Gastroesophageal sphincter (tissue), 4 donors: ENCODE measurements around the gene PLCB4. TPM values are rescaled to one million over a fixed set of nuclear protein-coding genes. Genes with fewer than 3 reads are reported as not detected.

Experiments
- ATAC-seq: fragments of 150-250 bp; one replicate; pipeline ENCODE4 v1.9.1; 2016; ENCODE audit warnings: mild to moderate bottlenecking, moderate library complexity
- H3K27ac ChIP-seq, 4 donors: fragments of 200-600 bp; sonication (generic) in 3 of 4; 1 replicate in 3 of 4; 2 replicates in 1 of 4; pipeline ENCODE4 v1.5.1; 2016 to 2019
- H3K27me3 ChIP-seq: fragments of 200-600 bp; sonication (generic); one replicate; pipeline ENCODE4 v1.5.1; 2019
- H3K36me3 ChIP-seq, 2 donors: fragments of 200-600 bp; sonication (generic); one replicate each; pipeline ENCODE4 v1.5.1; 2019; ENCODE audit warnings: control low read depth in 1 of 2
- H3K4me1 ChIP-seq, 3 donors: fragments of 200-600 bp; sonication (generic); 1 replicate in 2 of 3; 2 replicates in 1 of 3; pipeline ENCODE4 v1.5.1; 2016 to 2019; ENCODE audit warnings: control low read depth in 2 of 3
- H3K4me3 ChIP-seq, 2 donors: fragments of 200-600 bp; sonication (generic); one replicate each; pipeline ENCODE4 v1.5.1; 2019; ENCODE audit warnings: mild to moderate bottlenecking in 1 of 2, moderate library complexity in 1 of 2
- H3K9me3 ChIP-seq, 3 donors: fragments of 200-600 bp; sonication (generic); one replicate each; pipeline ENCODE4 v1.5.1; 2017 to 2019; ENCODE audit warnings: control low read depth in 2 of 3
- EP300 ChIP-seq: sonication (generic); formaldehyde crosslinking; IDR thresholded peaks from one replicate; pipeline ENCODE4 v1.6.1; 2017; ENCODE audit warnings: antibody characterized with exemption, mild to moderate bottlenecking
- POLR2A ChIP-seq, 2 donors: fragments of 450-650 bp; IDR thresholded peaks; one replicate each; pipeline ENCODE4 v1.6.1; 2017; ENCODE audit warnings: antibody characterized with exemption in 2 of 2, mild to moderate bottlenecking in 2 of 2, moderate library complexity in 1 of 2
- POLR2AphosphoS5 ChIP-seq: sonication (generic); formaldehyde crosslinking; IDR thresholded peaks from one replicate; pipeline ENCODE4 v1.6.1; 2017; ENCODE audit warnings: antibody characterized with exemption
- WGBS, 2 donors: methylation state at CpG; one replicate each; pipeline ENCODE4 v1.1.5; 2018; ENCODE audit warnings: low coverage in 1 of 2; 5-methylcytosine and 5-hydroxymethylcytosine counted together
- total RNA-seq, 4 donors: library from RNA; depleted of rRNA; stranded (reverse); fragments of >200 nt; gene quantifications; one replicate each; pipeline ENCODE4 v1.1.0, GENCODE V29; 2016
- TF ChIP-seq, protein P1 (sequence below), 4 experiments: fragments of 200-600 bp in 2 of 4; fragments of 450-650 bp in 2 of 4; sonication (generic) in 1 of 4; IDR thresholded peaks; one replicate each; pipeline ENCODE4 v1.5.1; 2017 to 2019; ENCODE audit warnings: antibody characterized with exemption in 4 of 4, mild to moderate bottlenecking in 2 of 4, moderate library complexity in 2 of 4

PLCB4 gene
- total RNA-seq, 4 donors from 2014 or later, result 21.9 to 109 (median 59.1) TPM

DNA sequence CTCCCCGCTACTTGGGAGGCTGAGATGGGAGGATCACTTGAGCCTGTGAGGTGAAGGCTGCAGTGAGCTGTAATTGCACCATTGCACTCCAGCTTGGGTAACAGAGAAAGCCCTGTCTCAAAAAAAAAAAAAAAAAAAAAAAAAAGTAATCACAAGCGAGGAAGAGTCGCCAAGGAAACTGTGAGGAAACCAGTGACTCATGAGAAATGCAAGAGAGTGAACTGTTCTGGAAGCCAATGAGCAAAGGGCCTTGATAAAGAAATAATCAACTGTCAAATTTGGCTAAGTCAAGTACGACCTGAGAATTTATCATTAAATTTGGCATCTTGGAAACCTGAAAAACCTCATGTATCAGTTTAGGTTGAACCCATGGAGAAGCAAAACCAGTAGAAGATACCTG lies 429.4 kb downstream of the PLCB4 start:
- 76 to 82% methylated on average over 4 of the region's 4 CpGs for WGBS, 2 donors
- Histone ChIP-seq H3K27ac (no peak overlapping the region), H3K4me3 (no peak overlapping the region), H3K36me3 (no peaks in the 10 kb centered on the region), H3K27me3 (no peaks in the 10 kb centered on the region), H3K9me3 (no peaks in the 10 kb centered on the region), H3K4me1 (peaks cover 0 to 18% (median 0%) of the 10 kb centered on the region in 3 donors)
- no peak for TF ChIP-seq EP300
- no peak for ATAC-seq

DNA sequence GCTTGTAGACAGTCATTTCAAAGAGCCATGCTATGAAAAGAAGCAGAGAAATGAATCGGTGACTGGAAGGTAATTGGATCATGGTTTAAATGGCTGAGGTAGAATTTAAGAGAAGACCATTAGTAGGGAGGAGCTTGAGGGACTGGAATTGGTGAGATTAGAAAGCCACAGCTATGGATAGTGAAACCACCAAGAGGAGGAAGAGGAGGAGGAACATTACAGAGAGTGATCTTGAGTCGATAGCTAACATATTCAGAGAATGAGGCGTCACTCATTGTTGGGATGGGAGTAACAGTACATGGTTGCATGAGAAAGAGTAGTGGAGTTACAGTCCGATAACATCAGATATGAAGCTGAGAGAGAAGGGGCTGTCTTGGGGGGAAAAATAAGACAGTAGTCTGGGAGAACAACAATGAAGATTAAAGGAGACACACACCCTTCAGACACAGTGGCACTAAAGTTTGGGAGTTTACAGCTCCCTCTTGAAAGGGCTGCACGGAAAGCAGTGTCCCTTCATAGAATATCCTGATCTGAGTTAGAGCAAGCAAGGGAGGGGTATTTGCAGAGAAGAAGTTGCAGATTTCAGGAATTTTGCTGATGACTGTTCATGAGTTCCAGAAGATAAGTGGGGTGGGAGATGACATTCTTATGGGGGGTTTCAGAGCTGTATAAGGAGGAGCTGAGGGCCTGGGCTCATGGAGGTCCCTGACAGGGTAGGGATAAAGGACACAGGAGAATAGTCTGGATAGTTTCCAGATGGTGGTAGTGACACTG lies 430.4 kb downstream of the PLCB4 start:
- peaks cover 2% of the 10 kb centered on the region for H3K27me3 ChIP-seq
- H3K36me3 ChIP-seq, result no peaks in the 10 kb centered on the region
- H3K27ac ChIP-seq, result no peak overlapping the region
- no peaks in the 10 kb centered on the region for H3K9me3 ChIP-seq
- peaks cover 0 to 10% (median 0%) of the 10 kb centered on the region in 3 donors for H3K4me1 ChIP-seq
- no peak for ATAC-seq
- TF ChIP-seq POLR2A (IDR thresholded peaks at IDR 0.05) (no peak), EP300 (no peak), POLR2AphosphoS5 (no peak)
- TF ChIP-seq, protein P1, sequence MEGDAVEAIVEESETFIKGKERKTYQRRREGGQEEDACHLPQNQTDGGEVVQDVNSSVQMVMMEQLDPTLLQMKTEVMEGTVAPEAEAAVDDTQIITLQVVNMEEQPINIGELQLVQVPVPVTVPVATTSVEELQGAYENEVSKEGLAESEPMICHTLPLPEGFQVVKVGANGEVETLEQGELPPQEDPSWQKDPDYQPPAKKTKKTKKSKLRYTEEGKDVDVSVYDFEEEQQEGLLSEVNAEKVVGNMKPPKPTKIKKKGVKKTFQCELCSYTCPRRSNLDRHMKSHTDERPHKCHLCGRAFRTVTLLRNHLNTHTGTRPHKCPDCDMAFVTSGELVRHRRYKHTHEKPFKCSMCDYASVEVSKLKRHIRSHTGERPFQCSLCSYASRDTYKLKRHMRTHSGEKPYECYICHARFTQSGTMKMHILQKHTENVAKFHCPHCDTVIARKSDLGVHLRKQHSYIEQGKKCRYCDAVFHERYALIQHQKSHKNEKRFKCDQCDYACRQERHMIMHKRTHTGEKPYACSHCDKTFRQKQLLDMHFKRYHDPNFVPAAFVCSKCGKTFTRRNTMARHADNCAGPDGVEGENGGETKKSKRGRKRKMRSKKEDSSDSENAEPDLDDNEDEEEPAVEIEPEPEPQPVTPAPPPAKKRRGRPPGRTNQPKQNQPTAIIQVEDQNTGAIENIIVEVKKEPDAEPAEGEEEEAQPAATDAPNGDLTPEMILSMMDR (IDR thresholded peaks at IDR 0.05), result no peak
- 79 to 92% methylated on average over 4 to 5 of the region's 5 CpGs for WGBS, 2 donors
- no peak overlapping the region for H3K4me3 ChIP-seq

DNA sequence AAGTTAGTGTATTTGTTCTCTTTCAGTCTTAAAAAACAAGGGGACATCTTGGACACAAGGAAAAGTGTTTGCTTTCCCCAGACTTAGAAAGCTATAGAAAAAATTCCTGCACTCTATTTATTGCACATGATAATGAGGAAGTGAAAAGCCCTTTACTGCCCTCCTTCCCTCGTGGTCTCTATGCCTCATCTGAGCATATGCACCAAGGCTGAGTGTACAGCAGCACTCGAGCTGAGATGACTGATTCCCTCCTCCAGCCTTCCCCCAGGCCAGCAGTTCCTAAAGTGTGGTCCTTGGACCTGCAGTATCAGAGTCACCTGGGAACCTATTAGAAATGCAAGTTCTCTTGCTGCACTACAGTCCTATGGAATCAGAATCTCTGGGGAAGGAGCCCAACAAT lies 431.2 kb downstream of the PLCB4 start:
- no peak overlapping the region for H3K4me3 ChIP-seq
- H3K27ac ChIP-seq, result no peak overlapping the region
- WGBS, 2 donors, result 8% methylated on average over 2 of the region's 2 CpGs; no CpG with 5 or more reads in 1 of the 2 donors
- no peaks in the 10 kb centered on the region for H3K36me3 ChIP-seq
- peaks cover 10% of the 10 kb centered on the region for H3K27me3 ChIP-seq
- TF ChIP-seq EP300 (no peak), POLR2AphosphoS5 (no peak), POLR2A (IDR thresholded peaks at IDR 0.05) (no peak)
- TF ChIP-seq, protein P1 (IDR thresholded peaks at IDR 0.05), result no peak
- no peaks in the 10 kb centered on the region for H3K9me3 ChIP-seq
- H3K4me1 ChIP-seq, result peaks cover 0 to 6% (median 0%) of the 10 kb centered on the region in 3 donors
- no peak for ATAC-seq

DNA sequence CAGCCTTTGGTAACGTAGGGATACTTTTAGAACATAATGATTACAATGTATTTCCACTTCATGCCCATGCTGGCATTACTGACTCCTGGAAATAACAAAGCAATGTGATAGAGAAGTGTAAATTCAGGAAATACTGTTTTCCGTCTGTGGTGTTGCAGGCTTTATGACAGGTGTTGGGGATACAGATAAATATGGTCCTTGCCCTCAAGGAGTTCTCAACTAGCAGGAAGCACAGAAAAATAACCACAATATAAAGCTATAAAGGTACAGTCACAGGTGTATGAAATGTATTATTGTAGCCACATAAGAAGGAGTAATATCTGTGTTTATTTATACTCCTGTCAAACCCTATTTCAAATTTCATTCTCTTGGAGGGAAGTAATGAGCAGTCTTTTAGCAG lies 432.6 kb downstream of the PLCB4 start:
- H3K4me3 ChIP-seq, result no peak overlapping the region

DNA sequence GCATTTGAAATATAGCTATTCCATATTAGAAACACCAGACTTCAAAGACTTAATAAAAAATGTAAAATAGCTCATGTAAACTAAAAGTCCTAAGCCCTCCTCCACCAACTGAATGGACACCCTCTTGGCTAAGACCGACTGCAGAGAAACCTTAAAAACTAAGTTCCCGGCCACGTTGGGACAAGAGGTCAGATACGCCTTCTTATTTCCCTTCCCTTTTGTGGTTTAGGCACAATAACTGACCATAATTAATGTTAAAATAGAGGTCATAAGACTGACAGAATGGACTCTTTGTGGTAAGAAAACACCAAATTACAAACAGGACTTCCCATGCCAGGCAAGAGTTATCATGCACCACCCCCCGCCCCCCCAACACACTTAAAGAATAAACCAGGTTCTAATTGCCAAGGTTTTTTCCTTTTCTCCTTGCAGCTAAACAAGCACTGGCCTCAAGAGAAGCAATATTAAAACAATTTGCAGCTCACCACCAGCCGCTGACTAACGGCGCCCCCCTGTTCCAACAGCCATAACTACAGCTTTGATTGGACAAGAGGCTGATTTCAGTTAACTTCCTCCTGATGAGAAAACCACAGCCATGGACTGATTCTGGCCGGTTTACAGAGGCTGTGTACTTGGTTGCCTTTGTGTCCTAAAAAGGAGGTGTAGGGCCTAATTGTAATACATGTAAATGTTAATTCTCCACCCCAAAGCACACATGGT lies 434.8 kb downstream of the PLCB4 start:
- Histone ChIP-seq H3K36me3 (no peaks in the 10 kb centered on the region), H3K4me3 (no peak overlapping the region), H3K27me3 (peaks cover 46% of the 10 kb centered on the region), H3K4me1 (peaks cover 0 to 23% (median 0%) of the 10 kb centered on the region in 3 donors), H3K9me3 (no peaks in the 10 kb centered on the region), H3K27ac (no peak overlapping the region)
- TF ChIP-seq POLR2A (IDR thresholded peaks at IDR 0.05), result no peak
- TF ChIP-seq POLR2AphosphoS5, result no peak
- no peak for TF ChIP-seq EP300
- TF ChIP-seq, protein P1 (IDR thresholded peaks at IDR 0.05), result no peak
- no peak for ATAC-seq
- 53 to 54% methylated on average over 8 of the region's 9 CpGs for WGBS, 2 donors

More for the DNA sequence above, 432.6 kb downstream of the PLCB4 start:
- H3K9me3 ChIP-seq, result no peaks in the 10 kb centered on the region
- WGBS, 2 donors, result 69 to 75% methylated on average over 2 of the region's 2 CpGs
- H3K36me3 ChIP-seq, result no peaks in the 10 kb centered on the region
- H3K27me3 ChIP-seq, result peaks cover 24% of the 10 kb centered on the region
- ATAC-seq, result no peak
- H3K4me1 ChIP-seq, result peaks cover 0 to 5% (median 0%) of the 10 kb centered on the region in 3 donors
- H3K27ac ChIP-seq, result no peak overlapping the region
- no peak for TF ChIP-seq POLR2A (IDR thresholded peaks at IDR 0.05)
- TF ChIP-seq, protein P1 (IDR thresholded peaks at IDR 0.05), result no peak
- TF ChIP-seq POLR2AphosphoS5, result no peak
- TF ChIP-seq EP300, result no peak
